Activated naive CD8-positive, alpha-beta T cell treated with anti-CD3 and anti-CD28 coated beads, Interleukin-2, amount 50 U/mL, for 16 hours (primary cell): ENCODE measurements around the gene SNAI1.
"Not testable (repeated sequence)": the region's sequence is repeated elsewhere in the genome, so short reads cannot be mapped to it uniquely, and the experiment has no call there.

ENCODE experiments used
- DNase-seq: peaks from one replicate; pipeline ENCODE4 v3.0.0-alpha.2; 2020; ENCODE audit warnings: low read depth, low spot score

Gene SNAI1

DNA sequence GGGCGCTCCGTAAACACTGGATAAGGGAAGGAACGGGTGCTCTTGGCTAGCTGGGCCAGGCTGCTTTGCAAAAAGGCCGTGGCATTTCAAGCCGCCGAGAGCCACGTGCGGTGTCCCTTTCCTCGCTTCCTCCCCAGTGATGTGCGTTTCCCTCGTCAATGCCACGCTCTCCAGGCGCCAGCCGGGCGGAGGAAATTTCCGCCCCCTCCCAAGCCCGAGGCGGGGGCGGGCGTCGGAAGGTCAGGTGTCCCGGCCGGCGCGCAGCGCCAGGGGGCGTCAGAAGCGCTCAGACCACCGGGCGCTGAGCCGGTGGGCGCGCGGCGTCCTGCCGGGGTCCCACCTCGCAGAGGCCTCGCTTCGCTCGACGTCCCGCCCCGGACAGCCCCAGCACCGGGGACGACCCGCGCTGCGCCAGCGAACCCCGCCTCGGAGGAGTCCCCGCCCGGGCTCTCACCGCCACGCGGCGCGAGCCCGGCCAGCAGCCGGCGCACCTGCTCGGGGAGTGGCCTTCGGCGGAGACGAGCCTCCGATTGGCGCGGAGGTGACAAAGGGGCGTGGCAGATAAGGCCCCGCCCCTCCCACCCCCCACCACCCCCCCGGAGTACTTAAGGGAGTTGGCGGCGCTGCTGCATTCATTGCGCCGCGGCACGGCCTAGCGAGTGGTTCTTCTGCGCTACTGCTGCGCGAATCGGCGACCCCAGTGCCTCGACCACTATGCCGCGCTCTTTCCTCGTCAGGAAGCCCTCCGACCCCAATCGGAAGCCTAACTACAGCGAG lies at the start of gene SNAI1:
TSS of gene SNAI1 (plus strand) at position 635 of the 777 bp plus-strand sequence. CDS start at position 715, 80 bp downstream.
- peak; percentile 66 for DNase-seq

DNA sequence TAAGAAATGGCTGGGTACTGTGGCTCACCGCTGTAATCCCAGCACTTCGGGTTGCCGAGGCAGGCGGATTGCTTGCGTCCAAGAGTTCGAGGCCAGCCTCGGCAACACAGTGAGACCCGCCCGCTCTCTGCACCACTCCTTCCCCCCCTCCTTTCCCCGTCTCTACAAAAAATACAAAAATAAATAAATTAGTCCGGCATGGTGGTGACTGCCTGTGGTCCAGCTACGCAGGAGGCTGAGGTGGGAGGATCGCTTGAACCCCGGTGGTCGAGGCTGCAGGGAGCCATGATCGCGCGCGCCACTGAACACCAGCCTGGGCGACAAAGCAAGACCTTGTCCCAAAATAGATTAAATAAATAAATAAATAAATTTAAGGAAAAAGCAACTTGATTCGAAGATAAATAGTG lies 47.0 kb upstream of the SNAI1 start:
- DNase-seq: no peak

DNA sequence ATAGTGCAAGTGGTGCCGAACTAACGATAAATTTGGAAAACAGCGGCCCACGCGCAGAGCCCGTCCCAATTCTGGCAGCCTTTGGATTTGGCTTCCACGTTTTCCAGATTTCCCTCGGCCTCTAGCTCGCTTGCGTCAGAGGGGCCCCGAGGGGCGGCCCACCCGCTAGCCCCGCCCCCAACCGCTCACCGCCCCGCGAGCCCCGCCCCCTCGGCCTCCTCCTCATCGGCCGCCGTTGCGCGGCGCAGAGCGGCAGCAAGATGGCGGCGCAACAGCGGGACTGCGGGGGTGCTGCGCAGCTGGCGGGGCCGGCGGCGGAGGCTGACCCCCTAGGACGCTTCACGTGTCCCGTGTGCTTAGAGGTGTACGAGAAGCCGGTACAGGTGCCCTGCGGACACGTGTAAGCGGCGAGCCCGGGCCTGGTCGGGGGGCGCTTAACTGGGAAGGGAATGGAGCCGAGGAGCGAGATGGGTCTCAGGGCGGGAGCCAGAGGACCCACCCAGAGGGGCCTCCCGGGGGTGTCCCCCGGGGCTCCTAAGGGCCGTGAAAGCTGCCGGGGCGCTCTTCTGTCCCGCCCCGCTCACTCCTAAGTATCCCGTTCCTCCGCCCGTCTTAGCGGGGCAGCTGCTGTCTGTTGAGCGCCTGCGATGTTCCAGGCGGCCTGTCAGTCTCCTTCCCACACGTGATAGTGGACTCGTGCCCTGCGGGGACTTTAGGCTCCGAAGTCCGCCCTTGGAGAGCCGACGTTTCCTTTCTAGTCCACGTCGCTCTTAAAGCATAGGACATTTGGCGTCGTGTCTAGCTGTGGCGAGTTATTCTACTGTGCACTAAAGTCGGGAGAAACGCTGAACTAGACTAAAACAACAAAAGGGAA lies 46.4 kb upstream of the SNAI1 start, which contains the start of gene RNF114:
TSS of gene RNF114 (plus strand) at position 245 of the 874 bp plus-strand sequence. CDS start at position 261, 16 bp downstream.
- DNase-seq: peak; percentile 83

DNA sequence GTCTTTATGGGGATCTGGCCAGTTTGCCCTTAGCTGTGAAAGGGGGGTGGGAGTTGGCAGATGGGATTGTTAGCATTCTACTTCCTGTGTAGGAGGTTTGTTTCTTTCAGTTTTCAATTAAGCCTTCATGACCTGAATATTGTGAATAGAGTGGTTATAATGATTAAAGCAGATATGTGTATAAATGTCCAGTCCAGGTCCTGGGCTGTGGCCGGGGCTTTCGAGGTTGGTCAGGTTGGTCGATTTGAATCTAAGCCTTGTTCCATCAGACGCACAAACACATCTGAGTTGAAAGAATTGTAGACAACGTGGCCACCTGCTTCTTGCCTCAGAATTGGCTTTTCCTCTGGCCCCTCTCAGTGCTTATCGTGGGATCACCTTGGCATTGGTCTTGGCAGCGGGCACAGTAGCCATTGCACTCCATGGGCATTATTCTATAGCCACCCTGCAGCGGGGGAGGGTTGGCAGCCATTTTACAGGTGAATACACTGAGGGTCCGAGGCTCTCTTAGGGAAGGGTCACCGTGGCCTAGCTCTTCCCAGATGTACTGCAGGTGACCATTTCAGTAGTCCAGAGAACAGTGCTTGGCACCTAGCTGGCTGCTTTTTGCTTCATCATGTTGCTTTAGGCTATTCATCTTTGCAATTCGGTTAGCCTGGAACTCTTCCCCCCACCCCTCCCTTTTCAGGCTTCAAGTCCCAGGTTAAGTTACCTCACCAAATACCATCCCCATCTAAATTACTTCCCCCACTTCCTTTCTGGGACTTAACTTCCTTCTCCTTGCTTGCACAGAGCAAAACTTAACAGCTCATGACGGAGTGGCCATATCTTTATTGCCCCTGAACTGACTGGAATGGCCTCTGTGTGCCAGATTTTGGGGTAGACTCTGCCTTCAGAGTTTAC lies 45.5 kb upstream of the SNAI1 start:
- no peak for DNase-seq

DNA sequence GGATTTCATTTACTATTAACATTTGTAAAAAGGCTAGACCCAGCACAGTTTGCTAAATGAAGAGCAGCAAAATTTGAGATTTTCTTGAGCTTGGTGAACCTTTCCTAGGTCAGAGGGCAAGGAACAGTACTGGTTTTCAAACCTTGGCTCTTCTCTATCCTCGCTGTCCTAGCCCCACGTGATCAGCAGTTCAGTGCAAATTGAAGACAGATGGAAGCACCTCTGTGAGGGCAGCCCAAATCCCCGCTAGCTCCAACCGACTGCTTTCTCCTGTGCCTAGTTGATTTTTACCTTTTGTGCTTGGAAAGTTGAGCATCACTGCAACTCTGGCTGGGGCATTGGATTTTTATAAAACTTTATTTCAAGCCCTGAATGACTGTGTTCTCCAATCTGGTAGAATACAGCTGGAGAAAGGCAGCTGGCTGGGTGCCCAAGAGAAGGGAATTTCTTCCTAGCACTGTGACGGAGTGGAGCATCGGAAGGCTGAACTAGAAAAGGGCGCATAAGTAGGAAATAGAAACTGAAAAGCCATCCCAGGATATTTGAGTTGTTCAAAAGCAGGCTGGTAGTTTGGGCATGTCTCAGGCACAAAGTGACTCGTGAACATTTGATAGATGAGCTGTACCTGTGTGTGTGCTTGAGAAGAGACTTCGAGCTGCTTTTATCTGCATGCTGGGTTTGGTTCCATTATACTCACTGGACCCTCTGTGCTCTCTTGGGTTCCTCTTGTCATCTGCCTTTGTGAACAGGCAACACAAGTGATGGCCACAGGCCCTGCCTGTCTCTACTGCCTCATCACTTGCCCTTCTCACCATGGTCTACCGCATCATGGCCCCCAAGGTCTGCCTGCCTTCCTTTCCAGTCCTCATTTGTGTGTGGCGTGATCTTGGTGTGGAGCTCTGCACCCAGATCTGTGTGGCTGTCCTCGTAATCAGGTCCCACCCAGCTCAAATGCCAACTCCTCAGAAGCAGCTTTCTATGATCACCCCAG lies 44.3 kb upstream of the SNAI1 start:
- no peak for DNase-seq

DNA sequence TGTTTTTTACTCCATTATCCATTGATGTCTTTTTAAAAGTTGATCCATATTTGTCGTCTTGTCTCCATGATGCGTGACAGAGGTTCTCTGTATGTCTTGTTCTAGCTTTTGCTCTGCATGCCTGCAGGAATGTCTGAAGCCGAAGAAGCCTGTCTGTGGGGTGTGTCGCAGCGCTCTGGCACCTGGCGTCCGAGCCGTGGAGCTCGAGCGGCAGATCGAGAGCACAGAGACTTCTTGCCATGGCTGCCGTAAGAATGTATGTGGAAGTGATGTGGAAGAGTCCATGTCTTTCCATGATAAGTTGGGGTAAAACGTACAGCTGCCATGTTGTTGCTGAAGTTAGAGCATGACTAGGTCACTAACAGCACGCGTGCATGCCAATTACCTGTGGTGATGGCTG lies 41.3 kb upstream of the SNAI1 start:
- no peak for DNase-seq

DNA sequence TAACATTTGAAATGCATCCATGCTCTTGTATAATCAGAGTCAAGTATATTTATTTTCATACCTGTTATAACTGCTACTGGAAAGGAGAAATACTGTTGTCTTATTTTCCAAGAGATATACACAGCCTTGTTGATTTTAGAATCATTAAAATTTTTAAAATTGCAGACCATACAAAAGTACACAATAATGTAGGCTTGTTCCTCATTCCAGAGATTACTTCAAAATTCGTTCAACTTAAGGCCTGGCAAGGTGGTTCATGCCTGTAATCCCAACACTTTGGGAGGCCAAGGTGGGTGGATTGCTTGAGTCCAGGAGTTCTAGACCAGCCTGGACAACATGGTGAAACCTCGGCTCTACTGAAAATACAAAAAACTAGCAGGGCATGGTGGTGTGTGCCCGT lies 40.5 kb upstream of the SNAI1 start:
- DNase-seq: no peak

DNA sequence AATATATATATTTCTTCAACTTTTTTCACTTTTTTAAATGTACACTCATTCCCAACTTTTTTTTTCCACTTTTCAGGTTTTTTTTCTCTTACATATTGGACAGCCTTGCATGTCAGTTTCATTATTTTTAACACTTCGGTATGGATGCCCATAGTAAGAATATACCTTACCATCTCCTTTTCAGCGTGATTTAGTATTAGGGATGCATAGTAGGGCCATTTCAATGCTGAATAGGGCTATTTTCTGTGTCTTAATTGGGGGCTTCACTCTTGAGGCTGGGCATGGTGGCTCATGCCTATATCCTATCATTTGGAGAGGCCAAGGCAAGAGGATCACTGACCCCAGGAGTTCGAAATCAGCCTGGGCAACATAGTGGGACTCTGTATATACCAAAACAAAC lies 39.8 kb upstream of the SNAI1 start:
- DNase-seq: no peak

DNA sequence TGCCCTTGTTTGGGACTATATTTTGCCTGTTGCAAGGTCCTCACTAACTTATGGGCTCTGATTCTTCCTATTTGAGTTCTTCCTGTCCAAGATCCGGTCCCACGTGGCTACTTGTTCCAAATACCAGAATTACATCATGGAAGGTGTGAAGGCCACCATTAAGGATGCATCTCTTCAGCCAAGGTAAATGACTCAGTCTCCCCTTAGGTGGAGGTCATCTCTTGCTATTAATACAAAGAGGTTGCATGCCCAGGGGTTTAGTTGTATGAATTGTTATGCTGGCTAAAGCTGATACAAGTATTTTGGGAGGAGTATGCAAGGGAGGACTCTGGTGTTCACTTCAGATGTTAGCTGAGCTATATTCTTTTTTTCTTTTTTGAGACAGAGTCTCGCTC lies 37.5 kb upstream of the SNAI1 start:
- DNase-seq: no peak

DNA sequence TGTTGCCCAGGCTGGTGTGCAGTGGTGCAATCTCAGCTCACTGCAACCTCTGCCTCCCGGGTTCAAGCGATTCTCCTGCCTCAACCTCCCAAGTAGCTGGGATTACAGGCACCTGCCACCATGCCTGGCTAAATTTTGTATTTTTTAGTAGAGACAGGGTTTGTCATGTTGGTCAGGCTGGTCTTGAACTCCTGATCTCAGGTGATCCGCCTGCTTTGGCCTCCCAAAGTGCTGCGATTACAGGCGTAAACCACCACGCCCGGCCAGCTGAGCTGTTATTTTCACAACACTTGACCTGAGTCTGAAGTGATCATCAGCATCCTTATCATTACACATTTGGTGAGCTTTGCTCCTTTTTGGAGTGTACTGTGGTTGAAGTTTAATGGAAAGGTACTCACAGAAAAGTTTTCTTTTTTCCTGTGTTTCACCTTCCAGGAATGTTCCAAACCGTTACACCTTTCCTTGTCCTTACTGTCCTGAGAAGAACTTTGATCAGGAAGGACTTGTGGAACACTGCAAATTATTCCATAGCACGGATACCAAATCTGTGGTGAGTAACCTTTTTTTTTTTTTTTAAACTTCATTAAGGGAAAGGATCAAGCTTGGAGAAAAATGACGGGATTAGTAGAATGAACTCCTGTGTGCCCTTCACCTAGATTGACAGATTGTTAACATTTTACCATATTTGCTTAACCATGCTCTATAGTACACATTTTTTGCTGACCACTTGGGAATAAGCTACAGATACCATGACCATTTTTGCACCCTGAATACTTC lies 36.9 kb upstream of the SNAI1 start:
- no peak for DNase-seq

DNA sequence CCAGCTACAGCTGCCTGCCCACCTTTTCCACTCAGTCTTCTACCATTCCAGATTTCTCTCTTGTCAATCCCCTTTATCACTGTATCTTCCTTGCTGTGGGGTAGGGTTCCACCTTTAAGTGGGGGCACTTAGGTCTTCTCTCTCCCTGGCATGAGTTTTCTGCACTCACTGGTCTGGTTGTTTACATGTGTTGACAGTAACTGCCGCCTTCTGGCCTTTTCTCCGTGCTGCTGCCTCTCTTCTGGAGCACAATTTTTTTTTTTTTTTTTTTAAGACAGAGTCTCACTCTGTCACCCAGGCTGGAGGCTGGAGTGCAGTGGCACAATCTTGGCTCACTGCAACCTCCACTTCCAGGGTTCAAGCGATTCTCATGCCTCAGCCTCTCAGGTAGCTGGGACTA lies 34.6 kb upstream of the SNAI1 start:
- no peak for DNase-seq

DNA sequence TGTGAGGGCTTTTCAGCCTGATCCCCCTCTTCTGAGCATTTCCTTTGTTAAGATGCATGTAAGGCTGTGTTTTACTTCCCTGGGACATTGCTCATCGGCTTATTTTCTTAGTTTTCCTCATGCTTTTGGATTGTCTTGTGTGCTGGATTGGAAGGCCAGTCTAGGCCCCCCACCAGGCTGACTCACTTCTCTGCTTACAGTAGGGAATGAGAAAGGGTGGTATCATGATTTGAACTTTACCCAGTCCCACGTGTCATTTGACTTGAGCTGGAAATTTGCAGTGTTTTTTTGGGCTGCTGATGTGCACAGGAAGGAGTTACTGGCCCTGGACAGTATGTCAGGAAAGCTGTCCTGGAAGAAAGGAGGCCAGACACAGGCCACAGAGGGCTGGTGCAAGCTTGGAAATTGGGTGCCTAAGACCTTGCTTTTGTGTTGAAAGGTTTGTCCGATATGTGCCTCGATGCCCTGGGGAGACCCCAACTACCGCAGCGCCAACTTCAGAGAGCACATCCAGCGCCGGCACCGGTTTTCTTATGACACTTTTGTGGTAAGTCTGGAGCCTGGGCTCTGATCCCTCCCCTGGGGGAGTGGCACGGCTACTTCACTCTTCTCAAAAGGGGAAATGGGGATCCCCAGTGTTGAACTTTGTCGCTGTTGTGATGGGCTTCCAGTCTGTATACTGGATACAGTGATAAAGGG lies 33.8 kb upstream of the SNAI1 start:
- DNase-seq: no peak

DNA sequence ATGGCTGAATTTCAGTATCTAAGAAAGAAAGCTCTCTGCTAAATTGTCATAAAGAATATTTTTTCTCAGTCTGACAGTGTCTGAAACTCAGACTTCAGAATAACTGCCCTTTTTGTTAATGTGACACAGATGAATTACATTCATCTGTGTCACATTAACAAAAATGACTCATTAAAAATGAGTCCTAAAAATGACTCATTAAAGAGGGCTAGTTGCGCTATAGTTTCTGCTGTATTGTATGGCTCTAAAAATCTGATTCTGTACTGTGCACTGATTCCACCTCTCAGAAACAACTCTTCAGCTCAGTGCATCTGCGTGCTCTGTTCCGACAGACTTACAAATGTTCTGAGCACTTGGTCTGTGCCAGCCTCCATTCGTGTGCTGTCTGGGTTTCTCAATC lies 31.6 kb upstream of the SNAI1 start:
- no peak for DNase-seq

DNA sequence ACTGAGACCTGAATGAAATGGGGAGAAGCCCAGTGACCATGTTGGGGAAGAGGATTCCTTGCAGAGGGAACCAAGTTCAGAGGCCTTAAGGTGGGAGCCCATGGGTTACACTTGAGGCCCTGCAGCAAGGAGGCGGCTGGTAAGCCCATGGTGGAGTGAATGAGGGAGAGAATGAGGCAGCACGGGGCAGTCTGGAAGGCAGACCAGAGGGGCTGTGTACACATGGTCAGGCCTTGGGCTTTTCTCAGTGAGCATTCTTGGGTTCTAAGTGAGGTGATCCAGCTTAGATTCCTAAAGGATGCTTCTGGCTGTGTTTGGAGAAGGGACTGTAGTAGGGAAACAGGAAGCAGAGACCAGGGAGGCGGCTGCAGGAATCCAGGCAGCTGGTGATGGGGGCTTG lies 27.6 kb upstream of the SNAI1 start:
- DNase-seq: no peak

DNA sequence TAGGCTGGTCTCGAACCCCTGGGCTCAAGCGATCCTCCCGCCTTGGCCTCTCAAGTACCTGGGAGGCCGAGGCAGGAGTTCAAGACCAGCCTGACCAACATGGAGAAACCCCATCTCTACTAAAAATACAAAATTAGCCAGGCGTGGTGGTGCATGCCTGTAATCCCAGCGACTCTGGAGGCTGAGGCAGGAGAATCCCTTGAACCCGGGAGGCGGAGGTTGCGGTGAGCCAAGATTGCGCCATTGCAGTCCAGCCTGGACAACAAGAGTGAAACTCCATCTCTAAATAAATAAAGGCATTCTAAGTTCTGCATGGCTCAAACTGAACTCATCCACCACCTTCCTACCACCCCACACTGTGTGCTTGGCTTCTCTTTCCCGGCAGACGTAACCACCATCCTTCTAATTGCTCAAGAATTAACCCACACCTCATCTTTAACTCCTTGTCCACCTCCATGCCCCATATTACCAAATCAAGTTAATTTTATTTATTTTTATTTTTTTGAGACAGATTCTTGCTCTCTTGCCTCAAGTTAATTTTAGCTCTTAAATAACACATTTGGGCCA lies 26.9 kb upstream of the SNAI1 start:
- DNase-seq: not testable (repeated sequence)

DNA sequence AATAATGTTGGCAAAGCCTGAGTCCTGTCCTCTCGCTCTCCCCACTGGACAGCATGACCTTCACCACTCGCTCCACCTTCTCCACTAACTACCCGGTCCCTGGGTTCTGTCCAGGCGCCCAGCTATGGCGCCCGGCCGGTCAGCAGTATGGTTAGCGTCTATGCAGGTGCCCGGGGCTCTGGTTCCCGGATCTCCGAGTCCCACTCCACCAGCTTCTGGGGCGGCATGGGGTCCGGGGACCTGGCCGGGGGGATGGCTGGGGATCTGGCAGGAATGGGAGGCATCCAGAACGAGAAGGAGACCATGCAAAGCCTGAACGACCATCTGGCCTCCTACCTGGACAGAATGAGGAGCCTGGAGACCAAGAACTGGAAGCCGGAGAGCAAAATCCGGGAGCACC lies 26.1 kb upstream of the SNAI1 start:
- DNase-seq: no peak

DNA sequence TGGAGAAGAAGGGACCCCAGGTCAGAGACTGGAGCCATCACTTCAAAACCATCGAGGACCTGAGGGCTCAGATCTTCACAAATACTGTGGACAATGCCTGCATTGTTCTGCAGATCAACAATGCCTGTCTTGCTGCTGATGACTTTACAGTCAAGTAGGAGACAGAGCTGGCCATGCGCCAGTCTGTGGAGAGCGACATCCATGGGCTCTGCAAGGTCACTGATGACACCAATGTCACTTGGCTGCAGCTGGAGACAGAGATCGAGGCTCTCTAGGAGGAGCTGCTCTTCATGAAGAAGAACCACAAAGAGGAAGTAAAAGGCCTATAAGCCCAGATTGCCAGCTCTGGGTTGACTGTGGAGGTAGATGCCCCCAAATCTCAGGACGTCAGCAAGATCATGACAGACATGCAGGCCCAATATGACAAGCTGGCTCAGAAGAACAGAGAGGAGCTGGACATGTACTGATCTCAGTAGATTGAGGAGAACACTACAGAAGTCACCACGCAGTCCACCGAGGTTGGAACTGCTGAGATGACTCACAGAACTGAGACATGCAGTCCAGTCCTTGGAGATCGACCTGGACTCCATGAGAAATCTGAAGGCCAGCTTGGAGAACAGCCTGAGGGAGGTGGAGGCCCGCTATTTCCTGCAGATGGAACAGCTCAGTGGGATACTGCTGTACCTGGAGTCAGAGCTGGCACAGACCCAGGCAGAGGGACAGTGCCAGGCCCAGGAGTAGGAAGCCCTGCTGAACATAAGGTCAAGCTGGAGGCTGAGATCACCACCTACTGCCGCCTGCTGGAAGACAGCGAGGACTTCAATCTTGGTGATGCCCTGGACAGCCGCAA lies 25.5 kb upstream of the SNAI1 start:
- DNase-seq: not testable (repeated sequence)

DNA sequence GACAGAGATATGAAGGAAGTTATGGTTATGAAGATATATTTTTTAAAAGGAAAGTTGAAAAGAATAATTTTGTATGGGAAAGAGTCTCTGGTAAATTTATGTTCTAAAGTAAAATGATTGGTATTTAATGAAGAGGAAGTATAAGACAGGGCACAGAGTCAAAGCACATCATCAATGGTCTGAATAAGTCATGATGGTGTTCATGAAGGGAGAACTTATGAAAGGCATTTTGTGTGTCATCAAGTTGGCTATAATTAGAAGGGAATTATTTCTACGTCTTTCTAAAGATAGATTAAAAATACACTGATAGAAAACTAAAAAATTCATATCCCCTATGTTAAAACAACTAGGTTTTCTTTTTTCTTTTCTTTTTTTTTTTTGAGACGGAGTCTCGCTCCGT lies 21.4 kb upstream of the SNAI1 start:
- no peak for DNase-seq
